ENCODE results near the gene DIAPH2.

DIAPH2 gene

GRCh38 chrX:96982161-96982560, 297.5 kb downstream of the DIAPH2 start:
- DNase-seq, result no peak

- DNase-seq, result no peak
These were observed 299.9 kb downstream of the DIAPH2 start for GRCh38 chrX:96984538-96984937.

GRCh38 chrX:96985046-96985445, 300.4 kb downstream of the DIAPH2 start:
- no peak for DNase-seq

- no peak for DNase-seq
These were observed 302.6 kb downstream of the DIAPH2 start for GRCh38 chrX:96987228-96987627.

GRCh38 chrX:96989830-96990571, 305.4 kb downstream of the DIAPH2 start:
- no peak for DNase-seq

- no peak for DNase-seq
These were observed 309.5 kb downstream of the DIAPH2 start for GRCh38 chrX:96994093-96994492.

GRCh38 chrX:96997196-96997595, 312.6 kb downstream of the DIAPH2 start:
- DNase-seq, result no peak

GRCh38 chrX:97000682-97001368, 316.2 kb downstream of the DIAPH2 start:
- no peak for DNase-seq

GRCh38 chrX:97006167-97006566, 321.5 kb downstream of the DIAPH2 start:
- no peak for DNase-seq

- no peak for DNase-seq
These were observed 324.7 kb downstream of the DIAPH2 start for GRCh38 chrX:97009391-97009790.

- no peak for DNase-seq
These were observed 326.9 kb downstream of the DIAPH2 start for GRCh38 chrX:97011540-97011939.

- no peak for DNase-seq
These were observed 331.5 kb downstream of the DIAPH2 start for GRCh38 chrX:97016106-97016505.

GRCh38 chrX:97021680-97022079, 337.0 kb downstream of the DIAPH2 start:
- DNase-seq, result no peak

GRCh38 chrX:97026406-97026805, 341.8 kb downstream of the DIAPH2 start:
- no peak for DNase-seq

- no peak for DNase-seq
These were observed 342.8 kb downstream of the DIAPH2 start for GRCh38 chrX:97027384-97027922.

GRCh38 chrX:97030463-97030862, 345.8 kb downstream of the DIAPH2 start:
- DNase-seq, result no peak

GRCh38 chrX:97030947-97031346, 346.3 kb downstream of the DIAPH2 start:
- no peak for DNase-seq

GRCh38 chrX:97039363-97040029, 354.9 kb downstream of the DIAPH2 start:
- no peak for DNase-seq

- no peak for DNase-seq
These were observed 360.8 kb downstream of the DIAPH2 start for GRCh38 chrX:97045470-97045869.

- no peak for DNase-seq
These were observed 362.2 kb downstream of the DIAPH2 start for GRCh38 chrX:97046867-97047266.

- DNase-seq, result no peak
These were observed 365.8 kb downstream of the DIAPH2 start for GRCh38 chrX:97050392-97050791.

GRCh38 chrX:97057349-97057909, 372.8 kb downstream of the DIAPH2 start:
- no peak for DNase-seq

GRCh38 chrX:97060020-97060419, 375.4 kb downstream of the DIAPH2 start:
- no peak for DNase-seq
